H1 (cell line): Measurements from ENCODE around the gene NINJ2. TPM values are rescaled to one million over a fixed set of nuclear protein-coding genes. Genes with fewer than 3 reads are reported as not detected.

Source experiments
- CTCF ChIA-PET: fragments of 300-600 bp; sonication (Branson Sonifier 250); formaldehyde crosslinking; loops from one replicate; lab custom pipeline; 2021; ENCODE audit not compliant: partially characterized antibody; lab: Charles Lee
- POLR2A ChIA-PET: fragments of 300-600 bp; sonication (Branson Sonifier 250); formaldehyde crosslinking; loops from one replicate; lab custom pipeline; 2021; ENCODE audit warnings: inconsistent platforms; ENCODE audit not compliant: partially characterized antibody; lab: Charles Lee
- DNase-seq, 2 experiments: peaks; one replicate each; pipeline versions ENCODE4 v3.0.0 to v3.0.0-alpha.2; 2010 to 2022; ENCODE audit warnings: low spot score in 2 of 2, low read depth in 1 of 2, mixed read lengths in 1 of 2
- FAIRE-seq: peaks from 2 replicates; lab custom pipeline; 2011; peaks lifted over from hg19 to GRCh38; lab: Jason Lieb, UNC
- H2AFZ ChIP-seq: 2 replicates; pipeline ENCODE4 v1.8.1; 2012; ENCODE audit warnings: low read length, inconsistent platforms
- H2AK5ac ChIP-seq: 2 replicates; pipeline ENCODE4 v1.6.1; 2013; ENCODE audit warnings: low read depth, low read length
- H2BK120ac ChIP-seq: replicated peaks from 2 replicates; pipeline ENCODE3; 2013; ENCODE audit warnings: low read depth, low read length, inconsistent platforms
- H2BK12ac ChIP-seq: 2 replicates; pipeline ENCODE4 v1.6.1; 2013; ENCODE audit warnings: low read depth, low read length
- H2BK15ac ChIP-seq: 2 replicates; pipeline ENCODE4 v1.6.1; 2013; ENCODE audit warnings: low read length
- H2BK20ac ChIP-seq: 2 replicates; pipeline ENCODE4 v1.6.1; 2013; ENCODE audit warnings: low read length
- H2BK5ac ChIP-seq: 2 replicates; pipeline ENCODE4 v1.6.1; 2013; ENCODE audit warnings: low read depth, low read length
- H3K14ac ChIP-seq: 2 replicates; pipeline ENCODE4 v1.6.1; 2013; ENCODE audit warnings: inconsistent platforms; ENCODE audit not compliant: insufficient read length
- H3K18ac ChIP-seq: 2 replicates; pipeline ENCODE4 v1.6.1; 2013; ENCODE audit warnings: low read length; ENCODE audit errors: extremely low read depth
- H3K23ac ChIP-seq: 2 replicates; pipeline ENCODE4 v1.6.1; 2013; ENCODE audit warnings: inconsistent platforms; ENCODE audit not compliant: insufficient read length
- H3K23me2 ChIP-seq: 2 replicates; pipeline ENCODE4 v1.6.1; 2013; ENCODE audit warnings: low read depth, low read length
- H3K27ac ChIP-seq: 2 replicates; pipeline ENCODE4 v1.6.1; 2011; ENCODE audit warnings: low read depth, low read length, inconsistent platforms
- H3K27me3 ChIP-seq, 4 experiments: replicated peaks in 1 of 4; 1 replicate in 1 of 4; 2 replicates in 3 of 4; pipeline versions ENCODE4 v1.6.1 to v1.8.1; 2011 to 2013; ENCODE audit warnings: low read length in 3 of 4, mild to moderate bottlenecking in 3 of 4, inconsistent platforms in 2 of 4, mixed read lengths in 2 of 4, moderate library complexity in 1 of 4; ENCODE audit not compliant: control insufficient read depth in 3 of 4, insufficient read depth in 3 of 4; ENCODE audit errors: extremely low read depth in 1 of 4
- H3K36me3 ChIP-seq, 4 experiments: 2 replicates each; pipeline versions ENCODE4 v1.6.1 to v1.8.1; 2011 to 2013; ENCODE audit warnings: mild to moderate bottlenecking in 4 of 4, low read length in 3 of 4, moderate library complexity in 2 of 4, control low read depth in 1 of 4, inconsistent platforms in 1 of 4; ENCODE audit not compliant: insufficient read depth in 4 of 4, control insufficient read depth in 2 of 4
- H3K4ac ChIP-seq: replicated peaks from 2 replicates; pipeline ENCODE3; 2013; ENCODE audit warnings: low read length, low read depth, mixed read lengths, inconsistent platforms; ENCODE audit not compliant: insufficient read length
- H3K4me1 ChIP-seq, 4 experiments: replicated peaks in 1 of 4; 1 replicate in 1 of 4; 2 replicates in 3 of 4; pipeline versions ENCODE4 v1.6.1 to v1.8.1; 2011 to 2013; ENCODE audit warnings: low read length in 3 of 4, inconsistent platforms in 2 of 4, mixed read lengths in 1 of 4; ENCODE audit not compliant: insufficient read depth in 4 of 4, control insufficient read depth in 3 of 4
- H3K4me2 ChIP-seq, 2 experiments: 2 replicates each; pipeline versions ENCODE4 v1.6.1 to v1.8.1; 2011 to 2013; ENCODE audit warnings: low read depth in 2 of 2, low read length in 2 of 2, control low read depth in 1 of 2, inconsistent platforms in 1 of 2, mild to moderate bottlenecking in 1 of 2; ENCODE audit not compliant: insufficient read depth in 1 of 2
- H3K4me3 ChIP-seq, 4 experiments: fragments of 200-600, 300-600 bp in 1 of 4; sonication (generic), shearing (Covaris generic), sonication (Bioruptor Twin) in 1 of 4; 2 replicates each; pipeline versions ENCODE4 v1.5.1 to v1.8.1; 2011 to 2016; ENCODE audit warnings: low read length in 4 of 4, low read depth in 3 of 4, control low read depth in 2 of 4, inconsistent platforms in 2 of 4, mild to moderate bottlenecking in 2 of 4, mixed read lengths in 1 of 4, moderate library complexity in 1 of 4; ENCODE audit not compliant: insufficient read depth in 2 of 4; ENCODE audit errors: extremely low read depth in 1 of 4
- H3K56ac ChIP-seq: replicated peaks from 2 replicates; pipeline ENCODE3; 2013; ENCODE audit warnings: low read depth, mild to moderate bottlenecking, mixed read lengths, low read length, inconsistent platforms; ENCODE audit not compliant: insufficient read length
- H3K79me1 ChIP-seq: 2 replicates; pipeline ENCODE4 v1.6.1; 2013; ENCODE audit warnings: low read depth, low read length, control low read depth
- H3K79me2 ChIP-seq, 2 experiments: 2 replicates each; pipeline versions ENCODE4 v1.6.1 to v1.8.1; 2012 to 2013; ENCODE audit warnings: low read length in 2 of 2, mild to moderate bottlenecking in 2 of 2, inconsistent platforms in 1 of 2; ENCODE audit not compliant: insufficient read depth in 2 of 2, control insufficient read depth in 1 of 2
- H3K9ac ChIP-seq, 4 experiments: replicated peaks in 1 of 4; 1 replicate in 1 of 4; 2 replicates in 3 of 4; pipeline versions ENCODE4 v1.6.1 to v1.8.1; 2011 to 2013; ENCODE audit warnings: low read depth in 3 of 4, low read length in 3 of 4, control low read depth in 2 of 4, mild to moderate bottlenecking in 2 of 4, moderate library complexity in 2 of 4, inconsistent platforms in 1 of 4; ENCODE audit errors: extremely low read depth in 1 of 4
- H3K9me3 ChIP-seq, 2 experiments: 2 replicates each; pipeline versions ENCODE4 v1.6.1 to v1.8.1; 2012 to 2013; ENCODE audit warnings: mild to moderate bottlenecking in 2 of 2, moderate library complexity in 2 of 2, control low read depth in 1 of 2, inconsistent platforms in 1 of 2, low read depth in 1 of 2, low read length in 1 of 2, mixed read lengths in 1 of 2; ENCODE audit not compliant: insufficient read depth in 2 of 2
- H4K20me1 ChIP-seq, 2 experiments: replicated peaks in 1 of 2; 2 replicates each; pipeline versions ENCODE3 to v1.8.1; 2011 to 2013; ENCODE audit warnings: inconsistent platforms in 2 of 2, low read length in 2 of 2, mild to moderate bottlenecking in 1 of 2; ENCODE audit not compliant: insufficient read depth in 2 of 2, control insufficient read depth in 1 of 2
- H4K5ac ChIP-seq: 2 replicates; pipeline ENCODE4 v1.6.1; 2013; ENCODE audit warnings: low read length, low read depth, mixed read lengths, inconsistent platforms; ENCODE audit not compliant: insufficient read length
- H4K8ac ChIP-seq: 2 replicates; pipeline ENCODE4 v1.8.0; 2013; ENCODE audit warnings: mild to moderate bottlenecking, moderate library complexity, low read length, inconsistent platforms; ENCODE audit not compliant: insufficient read depth; ENCODE audit errors: extremely low read depth
- H4K91ac ChIP-seq: replicated peaks from 2 replicates; pipeline ENCODE3; 2013; ENCODE audit warnings: low read length, mixed read lengths, inconsistent platforms; ENCODE audit not compliant: insufficient read length
- CTBP2 ChIP-seq: IDR thresholded peaks from 2 replicates; pipeline ENCODE4 v1.7.0; 2011; ENCODE audit warnings: borderline replicate concordance, mild to moderate bottlenecking, moderate library complexity, mixed read lengths, low read length; ENCODE audit not compliant: insufficient read depth, insufficient read length
- FOSL1 ChIP-seq: IDR thresholded peaks from 2 replicates; pipeline ENCODE4 v1.6.1; 2011; ENCODE audit warnings: mild to moderate bottlenecking, low read depth, low read length, moderate library complexity; ENCODE audit not compliant: insufficient read depth
- POLR2AphosphoS5 ChIP-seq: IDR thresholded peaks from 2 replicates; pipeline ENCODE4 v1.6.1; 2011; ENCODE audit warnings: low read depth, low read length
- SP1 ChIP-seq: IDR thresholded peaks from 2 replicates; pipeline ENCODE4 v1.6.1; 2011; ENCODE audit warnings: low read depth, low read length
- WGBS, 2 experiments: shearing (Covaris generic) in 1 of 2; methylation state at CpG; one replicate each; pipeline versions ENCODE4 v1.1.6 to v1.1.7; 2013 to 2015; ENCODE audit warnings: low lambda C conversion rate in 2 of 2, mixed read lengths in 2 of 2, inconsistent platforms in 1 of 2, low coverage in 1 of 2, missing lambda C conversion rate in 1 of 2; ENCODE audit not compliant: insufficient replicate concordance in 2 of 2, insufficient coverage in 1 of 2, insufficient read length in 1 of 2; ENCODE audit errors: extremely low coverage in 1 of 2, missing lambda C conversion rate in 1 of 2; 5-methylcytosine and 5-hydroxymethylcytosine counted together
- polyA plus RNA-seq, 7 experiments: library from polyadenylated mRNA; depleted of rRNA in 3 of 7; stranded (reverse) in 5 of 7; unstranded in 2 of 7; fragments of >200 nt in 5 of 7; fragments of 200-250 nt in 2 of 7; gene quantifications; 1 replicate in 5 of 7; 2 replicates in 1 of 7; 4 replicates in 1 of 7; pipeline versions ENCODE4 v1.2.1 to v1.2.3, GENCODE V29; 2011 to 2013; ENCODE audit warnings: missing spikeins in 2 of 7, mixed read lengths in 2 of 7
- total RNA-seq: library from RNA; stranded (reverse); fragmentation: NEBNext Ultra II Directional; extraction: Animal tissue kit (Norgen Biotek cat#: 25700); gene quantifications from 2 replicates; pipeline ENCODE4 v1.2.1, GENCODE V29; 2021

Gene NINJ2
- total and polyA plus RNA-seq, 2 of the 8 experiments (the other 6 are each of a cell fraction or from before 2014, with no cell fraction given): 1.4 TPM; not detected in 1

- H3K9ac ChIP-seq: no peak overlapping the region; a peak in 1 of 7 replicates
- H3K4me3 ChIP-seq: no peak overlapping the region
- no peak overlapping the region for H2BK20ac ChIP-seq
- H3K36me3 ChIP-seq: no peaks in the 10 kb centered on the region
- no peaks in the 10 kb centered on the region for H3K9me3 ChIP-seq
- no peak overlapping the region for H2AK5ac ChIP-seq
- no peaks in the 10 kb centered on the region for H4K20me1 ChIP-seq
- no peak overlapping the region for H4K91ac ChIP-seq
- H2BK12ac ChIP-seq: no peak overlapping the region
- no peak overlapping the region for H2BK120ac ChIP-seq
- ChIA-PET POLR2A (no interaction called here), CTCF (interaction anchor here (0.6 to 1.4 kb wide), 2 partner anchors 9 to 117 kb away, joined by 3 read pairs; no protein-coding TSS in a partner anchor)
- H3K27ac ChIP-seq: no peak overlapping the region
- H3K56ac ChIP-seq: no peak overlapping the region
- H3K79me1 ChIP-seq: no peaks in the 10 kb centered on the region
- TF ChIP-seq POLR2AphosphoS5: no peak
- TF ChIP-seq CTBP2: no peak
- no peak for TF ChIP-seq SP1
- TF ChIP-seq FOSL1: no peak
- H2BK5ac ChIP-seq: no peak overlapping the region
- 90% methylated on average over 17 of the region's 17 CpGs; no CpG with 5 or more reads in 1 of the 2 experiments for WGBS, 2 experiments
- no peak overlapping the region for H3K4me2 ChIP-seq
- no peak overlapping the region for H3K18ac ChIP-seq
- DNase-seq (no peak), FAIRE-seq (no peak)
- no peaks in the 10 kb centered on the region for H3K27me3 ChIP-seq
- no peak overlapping the region for H3K23ac ChIP-seq
- no peaks in the 10 kb centered on the region for H3K79me2 ChIP-seq
- H2BK15ac ChIP-seq: no peak overlapping the region; the same call in 1 of the 2 replicates
- no peak overlapping the region for H4K8ac ChIP-seq
- H3K23me2 ChIP-seq: no peaks in the 10 kb centered on the region
- H3K4ac ChIP-seq: no peak overlapping the region
- no peak overlapping the region for H4K5ac ChIP-seq
- H2AFZ ChIP-seq: 0 out of 2 replicates have a peak overlapping the region, but pooled peaks have one; percentile 6
- H3K4me1 ChIP-seq: no peaks in the 10 kb centered on the region
- H3K14ac ChIP-seq: no peak overlapping the region
These were observed 15.8 kb upstream of the NINJ2 start for GRCh38 chr12:678747-679712.
